T follicular helper cell (primary cell): ENCODE data around the gene STX17.
"Not testable (repeated sequence)": the region's sequence is repeated elsewhere in the genome, so short reads cannot be mapped to it uniquely, and the experiment has no call there.

Experiments used
- DNase-seq: peaks from one replicate; pipeline ENCODE4 v3.0.0-alpha.2; 2020; ENCODE audit warnings: low read depth
- total RNA-seq, 2 experiments: gene quantifications; one replicate each; lab custom pipeline; 2026; lab: John Stamatoyannopoulos, UW

Gene STX17
- 34.8 to 58.7 reads per million in 2 experiments for total RNA-seq

GRCh38 chr9:99906403-99907207 is at the start of gene STX17:
Gene STX17, plus strand, starts transcription at chr9:99906654. Its CDS starts 8,586 bp downstream, at chr9:99915240.
- peak; percentile 73 for DNase-seq

- DNase-seq: not testable (repeated sequence)
Observed at GRCh38 chr9:99857576-99857975, 48.9 kb upstream of the STX17 start.

- no peak for DNase-seq
Observed at GRCh38 chr9:99858087-99858486, 48.4 kb upstream of the STX17 start.

GRCh38 chr9:99859243-99859980 is 47.0 kb upstream of the STX17 start:
- no peak for DNase-seq

GRCh38 chr9:99860266-99860665 is 46.2 kb upstream of the STX17 start:
- no peak for DNase-seq

GRCh38 chr9:99863955-99864354 is 42.5 kb upstream of the STX17 start:
- DNase-seq: no peak

GRCh38 chr9:99866398-99866797 is 40.1 kb upstream of the STX17 start:
- DNase-seq: no peak

GRCh38 chr9:99867536-99867935 is 38.9 kb upstream of the STX17 start:
- no peak for DNase-seq

GRCh38 chr9:99867968-99868367 is 38.5 kb upstream of the STX17 start:
- DNase-seq: no peak

- DNase-seq: no peak
Observed at GRCh38 chr9:99868845-99869244, 37.6 kb upstream of the STX17 start.

GRCh38 chr9:99870126-99870525 is 36.3 kb upstream of the STX17 start:
- no peak for DNase-seq

- no peak for DNase-seq
Observed at GRCh38 chr9:99873531-99873930, 32.9 kb upstream of the STX17 start.

- DNase-seq: no peak
Observed at GRCh38 chr9:99873943-99874584, 32.4 kb upstream of the STX17 start.

- no peak for DNase-seq
Observed at GRCh38 chr9:99876190-99876589, 30.3 kb upstream of the STX17 start.

GRCh38 chr9:99878651-99879050 is 27.8 kb upstream of the STX17 start:
- DNase-seq: no peak

- DNase-seq: no peak
Observed at GRCh38 chr9:99881769-99882168, 24.7 kb upstream of the STX17 start.

- DNase-seq: no peak
Observed at GRCh38 chr9:99885747-99886146, 20.7 kb upstream of the STX17 start.

GRCh38 chr9:99889120-99889519 is 17.3 kb upstream of the STX17 start:
- DNase-seq: no peak

GRCh38 chr9:99894826-99895225 is 11.6 kb upstream of the STX17 start:
- DNase-seq: no peak

- DNase-seq: no peak
Observed at GRCh38 chr9:99895510-99895909, 10.9 kb upstream of the STX17 start.

GRCh38 chr9:99896119-99896518 is 10.3 kb upstream of the STX17 start:
- DNase-seq: no peak

- no peak for DNase-seq
Observed at GRCh38 chr9:99903393-99903792, 3.1 kb upstream of the STX17 start.
